ENCODE data around the gene TBL1X. TPM values are rescaled to one million over a fixed set of nuclear protein-coding genes. Genes with fewer than 3 reads are reported as not detected.

The TBL1X gene
- total RNA-seq, 4 donors from 2014 or later: 25.3 to 54.1 (median 38.2) TPM

DNA sequence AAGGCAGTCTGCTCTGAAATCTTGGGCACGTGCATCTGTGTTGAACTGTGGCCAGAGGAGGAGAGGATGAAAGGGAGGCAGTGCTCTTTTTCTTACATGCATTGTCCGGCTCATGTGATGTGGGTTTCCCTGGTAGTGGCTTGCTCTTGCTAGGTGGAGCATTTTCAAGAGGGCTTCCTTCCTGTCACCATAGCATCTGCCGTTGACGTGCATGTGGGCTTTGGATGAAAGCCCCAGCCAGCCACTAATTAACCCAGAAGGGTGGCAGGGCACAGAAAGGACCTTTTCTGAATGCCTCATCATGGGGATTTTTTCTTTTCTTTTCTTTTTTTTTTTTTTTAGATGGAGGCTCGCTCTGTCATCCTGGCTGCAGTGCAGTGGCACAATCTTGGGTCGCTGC lies 179.5 kb downstream of the TBL1X start:
- WGBS: 64% methylated on average over 6 of the region's 6 CpGs
- H3K4me1 ChIP-seq: peaks cover 14 to 40% (median 29%) of the 10 kb centered on the region in 4 donors
- intact Hi-C loops (cut with DNase I): no loop called here
- DNase-seq (ENCODE audit: extremely low spot score): no peak
- no peaks in the 10 kb centered on the region for H3K27me3 ChIP-seq
- TF ChIP-seq, protein P1, sequence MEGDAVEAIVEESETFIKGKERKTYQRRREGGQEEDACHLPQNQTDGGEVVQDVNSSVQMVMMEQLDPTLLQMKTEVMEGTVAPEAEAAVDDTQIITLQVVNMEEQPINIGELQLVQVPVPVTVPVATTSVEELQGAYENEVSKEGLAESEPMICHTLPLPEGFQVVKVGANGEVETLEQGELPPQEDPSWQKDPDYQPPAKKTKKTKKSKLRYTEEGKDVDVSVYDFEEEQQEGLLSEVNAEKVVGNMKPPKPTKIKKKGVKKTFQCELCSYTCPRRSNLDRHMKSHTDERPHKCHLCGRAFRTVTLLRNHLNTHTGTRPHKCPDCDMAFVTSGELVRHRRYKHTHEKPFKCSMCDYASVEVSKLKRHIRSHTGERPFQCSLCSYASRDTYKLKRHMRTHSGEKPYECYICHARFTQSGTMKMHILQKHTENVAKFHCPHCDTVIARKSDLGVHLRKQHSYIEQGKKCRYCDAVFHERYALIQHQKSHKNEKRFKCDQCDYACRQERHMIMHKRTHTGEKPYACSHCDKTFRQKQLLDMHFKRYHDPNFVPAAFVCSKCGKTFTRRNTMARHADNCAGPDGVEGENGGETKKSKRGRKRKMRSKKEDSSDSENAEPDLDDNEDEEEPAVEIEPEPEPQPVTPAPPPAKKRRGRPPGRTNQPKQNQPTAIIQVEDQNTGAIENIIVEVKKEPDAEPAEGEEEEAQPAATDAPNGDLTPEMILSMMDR (IDR thresholded peaks at IDR 0.05): no peak
- TF ChIP-seq POLR2AphosphoS5 (IDR thresholded peaks at IDR 0.05): peak in 1 of 2 donors; percentile 41
- no peaks in the 10 kb centered on the region for H3K36me3 ChIP-seq
- no peaks in the 10 kb centered on the region for H3K9me3 ChIP-seq
- no peak overlapping the region for H3K4me3 ChIP-seq
- H3K27ac ChIP-seq (replicated peaks in 1 of 4): peak overlapping the region in 3 of 4 donors; percentile 0 to 55 (median 45)

DNA sequence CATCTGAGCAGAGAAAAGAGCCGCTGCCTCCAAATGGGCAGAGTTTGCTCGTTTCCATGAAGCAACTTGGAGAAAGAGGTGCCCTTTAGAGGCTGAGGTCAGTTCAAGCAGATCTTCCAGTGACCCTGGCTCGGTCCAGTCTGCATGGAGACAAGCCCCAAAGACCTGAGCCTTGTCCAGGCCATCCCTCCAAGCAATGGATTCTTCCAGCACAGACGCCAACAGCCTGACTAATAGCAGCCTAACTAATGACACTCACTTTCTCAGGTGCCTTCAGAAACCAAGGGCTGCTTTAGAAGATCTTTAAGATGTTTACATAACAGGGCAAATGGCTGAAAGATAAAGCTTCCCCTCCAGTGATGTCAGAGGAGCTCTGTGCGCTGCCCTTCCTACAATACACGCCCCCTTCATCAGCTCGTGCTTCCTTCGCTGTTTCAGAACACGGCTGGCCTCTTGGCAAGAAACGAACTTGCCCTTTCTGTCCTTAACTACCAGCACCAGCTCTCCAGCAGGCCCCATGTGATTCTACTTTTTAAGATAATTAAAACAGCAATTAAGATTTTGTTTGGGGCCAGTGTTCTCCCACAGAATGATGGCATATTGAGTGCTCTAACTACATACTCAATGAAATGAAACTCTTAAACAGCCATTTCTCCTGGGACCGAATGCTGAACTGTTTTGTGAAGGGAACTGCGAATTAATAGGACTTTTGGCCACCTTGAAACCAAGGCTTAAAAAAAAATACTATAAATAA lies 181.8 kb downstream of the TBL1X start:
- Histone ChIP-seq H3K27me3 (no peaks in the 10 kb centered on the region), H3K36me3 (no peaks in the 10 kb centered on the region), H3K4me3 (no peak overlapping the region), H3K27ac (replicated peaks in 1 of 4) (peak overlapping the region; percentile 68 to 84 (median 72)), H3K9me3 (no peaks in the 10 kb centered on the region), H3K4me1 (peaks cover 14 to 51% (median 44%) of the 10 kb centered on the region in 4 donors)
- 58% methylated on average over 11 of the region's 12 CpGs for WGBS
- TF ChIP-seq, protein P1 (IDR thresholded peaks at IDR 0.05): no peak
- no peak for TF ChIP-seq POLR2A (IDR thresholded peaks at IDR 0.05; ENCODE audit: low read depth)
- no peak for TF ChIP-seq EP300 (IDR thresholded peaks at IDR 0.05)
- TF ChIP-seq POLR2AphosphoS5 (IDR thresholded peaks at IDR 0.05): peak in 1 of 2 donors; percentile 41
- intact Hi-C loops (cut with DNase I): no loop called here
- DNase-seq (ENCODE audit: extremely low spot score): no peak

DNA sequence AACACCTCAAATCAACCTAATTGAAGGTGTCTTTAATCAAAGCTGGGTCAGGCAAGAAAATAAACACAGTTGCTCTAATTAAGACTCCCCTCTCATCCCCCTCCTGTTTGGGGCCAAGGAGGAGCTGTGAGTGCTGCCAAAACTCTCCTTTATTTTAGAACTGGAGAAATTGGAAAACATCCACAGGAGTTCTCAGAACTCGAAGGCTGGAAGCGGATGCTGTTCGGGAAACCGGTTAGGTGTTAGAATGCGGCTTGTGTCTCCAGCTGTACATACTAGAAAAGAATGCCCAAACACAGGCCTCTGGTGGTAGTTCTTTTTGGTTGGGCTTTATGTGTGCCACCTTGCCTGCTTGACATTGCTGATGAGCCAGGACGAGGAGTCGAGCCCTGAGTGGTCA lies 182.6 kb downstream of the TBL1X start:
- no peak for TF ChIP-seq POLR2A (IDR thresholded peaks at IDR 0.05; ENCODE audit: low read depth)
- TF ChIP-seq, protein P1 (IDR thresholded peaks at IDR 0.05): no peak
- peak in 1 of 2 donors; percentile 5 for TF ChIP-seq POLR2AphosphoS5 (IDR thresholded peaks at IDR 0.05)
- no peaks in the 10 kb centered on the region for H3K27me3 ChIP-seq
- peaks cover 14 to 56% (median 49%) of the 10 kb centered on the region in 4 donors for H3K4me1 ChIP-seq
- no peak overlapping the region for H3K4me3 ChIP-seq
- intact Hi-C loops (cut with DNase I): no loop called here
- 80% methylated on average over 7 of the region's 7 CpGs for WGBS
- peak overlapping the region; percentile 68 to 84 (median 72) for H3K27ac ChIP-seq (replicated peaks in 1 of 4)
- H3K9me3 ChIP-seq: no peaks in the 10 kb centered on the region
- no peak for DNase-seq (ENCODE audit: extremely low spot score)
- H3K36me3 ChIP-seq: no peaks in the 10 kb centered on the region

DNA sequence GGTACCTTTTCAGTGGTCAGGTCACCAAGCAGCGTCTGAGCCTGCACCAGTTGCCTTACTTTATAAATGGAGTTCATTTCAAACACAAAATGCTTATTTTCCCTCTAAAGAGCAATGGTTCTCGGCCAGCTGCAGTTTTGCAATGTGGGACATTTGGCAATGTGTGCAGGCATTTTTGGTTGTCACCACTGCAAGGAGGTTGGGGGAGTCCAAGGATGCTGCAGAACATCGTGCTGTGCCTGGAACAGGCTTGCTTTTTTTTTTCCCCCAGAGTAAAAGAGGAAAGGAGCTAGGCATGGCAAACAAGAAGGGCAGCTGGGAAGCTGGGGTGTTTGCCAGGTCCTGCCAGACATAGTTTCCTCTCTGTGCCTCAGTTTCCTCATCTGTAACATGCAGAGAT lies 185.2 kb downstream of the TBL1X start:
- TF ChIP-seq, protein P1 (IDR thresholded peaks at IDR 0.05): no peak
- TF ChIP-seq EP300 (IDR thresholded peaks at IDR 0.05): no peak
- TF ChIP-seq POLR2AphosphoS5 (IDR thresholded peaks at IDR 0.05): no peak
- TF ChIP-seq POLR2A (IDR thresholded peaks at IDR 0.05; ENCODE audit: low read depth): no peak
- peak overlapping the region in 3 of 4 donors; percentile 49 to 84 (median 68) for H3K27ac ChIP-seq (replicated peaks in 1 of 4)
- no peaks in the 10 kb centered on the region for H3K36me3 ChIP-seq
- H3K9me3 ChIP-seq: no peaks in the 10 kb centered on the region
- no peaks in the 10 kb centered on the region for H3K27me3 ChIP-seq
- intact Hi-C loops (cut with DNase I): no loop called here
- no peak for DNase-seq (ENCODE audit: extremely low spot score)
- H3K4me3 ChIP-seq: no peak overlapping the region
- peaks cover 14 to 47% (median 44%) of the 10 kb centered on the region in 4 donors for H3K4me1 ChIP-seq
- 64% methylated on average over 3 of the region's 3 CpGs for WGBS

Measured in esophagus muscularis mucosa (tissue), 4 donors.